Nephron progenitor cell (in vitro differentiated cells): ENCODE data around the gene PEA15.
A peak's percentile ranks its signal among the peaks of the same experiment; 100 is the strongest.

Source experiments
- DNase-seq: peaks from one replicate; pipeline ENCODE4 v3.0.0; 2021
- H3K27ac Mint-ChIP-seq: 2 replicates; pipeline ENCODE4 v1.8.0; 2021; ENCODE audit warnings: mild to moderate bottlenecking, moderate library complexity, mixed read lengths
- H3K27me3 Mint-ChIP-seq: 2 replicates; pipeline ENCODE4 v1.8.0; 2021; ENCODE audit warnings: mild to moderate bottlenecking, low read depth, mixed read lengths; ENCODE audit not compliant: poor library complexity
- H3K36me3 Mint-ChIP-seq: 2 replicates; pipeline ENCODE4 v1.8.0; 2021; ENCODE audit warnings: low read depth, mixed read lengths
- H3K4me1 Mint-ChIP-seq: 2 replicates; pipeline ENCODE4 v1.8.0; 2021; ENCODE audit warnings: mixed read lengths
- H3K4me3 Mint-ChIP-seq: 2 replicates; pipeline ENCODE4 v1.8.0; 2021; ENCODE audit warnings: mild to moderate bottlenecking, moderate library complexity, mixed read lengths
- H3K9me3 Mint-ChIP-seq: 2 replicates; pipeline ENCODE4 v1.8.0; 2021; ENCODE audit warnings: mild to moderate bottlenecking, moderate library complexity, mixed read lengths
- TF ChIP-seq, protein P1 (sequence below): fragments of 200-600 bp; sonication (generic); IDR thresholded peaks from 2 replicates; pipeline ENCODE4 v1.5.0; 2021; ENCODE audit warnings: antibody characterized with exemption

Gene PEA15

DNA sequence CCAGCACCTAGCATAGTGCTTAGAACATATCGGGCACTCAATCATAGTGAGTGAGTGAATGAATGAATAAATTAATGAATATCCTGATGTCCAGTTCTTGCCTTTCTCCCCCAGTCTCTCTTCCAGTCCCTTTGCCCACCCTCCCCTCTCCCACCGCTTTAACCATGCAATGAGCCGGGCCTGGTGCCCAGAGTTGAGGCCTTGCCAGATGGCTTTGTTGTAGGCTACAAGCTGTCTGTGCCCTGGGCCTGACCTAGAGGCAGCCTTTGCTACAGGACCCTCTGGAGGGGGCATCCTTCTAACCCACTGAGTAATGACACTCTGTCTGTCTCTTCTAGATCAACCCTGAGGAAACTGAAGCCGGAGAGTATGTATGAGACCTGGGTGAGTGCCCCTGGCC is 8.0 kb upstream of the PEA15 start:
- Mint-ChIP-seq H3K27me3 (peaks cover 5% of the 10 kb centered on the region), H3K4me1 (no peaks in the 10 kb centered on the region), H3K36me3 (no peaks in the 10 kb centered on the region), H3K9me3 (no peaks in the 10 kb centered on the region), H3K4me3 (no peak overlapping the region), H3K27ac (no peak overlapping the region)
- DNase-seq: no peak
- TF ChIP-seq, protein P1, sequence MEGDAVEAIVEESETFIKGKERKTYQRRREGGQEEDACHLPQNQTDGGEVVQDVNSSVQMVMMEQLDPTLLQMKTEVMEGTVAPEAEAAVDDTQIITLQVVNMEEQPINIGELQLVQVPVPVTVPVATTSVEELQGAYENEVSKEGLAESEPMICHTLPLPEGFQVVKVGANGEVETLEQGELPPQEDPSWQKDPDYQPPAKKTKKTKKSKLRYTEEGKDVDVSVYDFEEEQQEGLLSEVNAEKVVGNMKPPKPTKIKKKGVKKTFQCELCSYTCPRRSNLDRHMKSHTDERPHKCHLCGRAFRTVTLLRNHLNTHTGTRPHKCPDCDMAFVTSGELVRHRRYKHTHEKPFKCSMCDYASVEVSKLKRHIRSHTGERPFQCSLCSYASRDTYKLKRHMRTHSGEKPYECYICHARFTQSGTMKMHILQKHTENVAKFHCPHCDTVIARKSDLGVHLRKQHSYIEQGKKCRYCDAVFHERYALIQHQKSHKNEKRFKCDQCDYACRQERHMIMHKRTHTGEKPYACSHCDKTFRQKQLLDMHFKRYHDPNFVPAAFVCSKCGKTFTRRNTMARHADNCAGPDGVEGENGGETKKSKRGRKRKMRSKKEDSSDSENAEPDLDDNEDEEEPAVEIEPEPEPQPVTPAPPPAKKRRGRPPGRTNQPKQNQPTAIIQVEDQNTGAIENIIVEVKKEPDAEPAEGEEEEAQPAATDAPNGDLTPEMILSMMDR: no peak

DNA sequence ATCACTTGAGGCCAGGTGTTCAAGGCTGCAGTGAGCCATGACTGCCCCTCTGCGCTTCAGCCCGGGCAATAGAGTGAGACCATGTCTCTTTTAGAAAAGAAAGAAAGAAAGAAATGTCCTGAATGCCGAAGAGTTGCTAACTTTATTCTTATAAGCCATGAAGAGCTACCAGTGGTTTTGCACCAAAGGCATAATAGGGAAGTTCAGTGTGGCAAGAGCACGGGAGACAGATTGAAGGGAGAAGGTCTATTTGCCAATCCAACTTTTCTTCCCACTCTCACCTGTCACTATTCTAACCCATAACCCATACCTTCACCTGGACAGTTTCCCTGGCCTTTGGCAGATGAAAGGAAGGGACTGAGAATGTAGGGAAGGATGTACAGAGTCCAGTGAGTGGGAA is 4.4 kb upstream of the PEA15 start:
- H3K9me3 Mint-ChIP-seq: no peaks in the 10 kb centered on the region
- TF ChIP-seq, protein P1: no peak
- no peak overlapping the region for H3K4me3 Mint-ChIP-seq
- H3K36me3 Mint-ChIP-seq: no peaks in the 10 kb centered on the region
- peaks cover 11% of the 10 kb centered on the region for H3K4me1 Mint-ChIP-seq
- H3K27me3 Mint-ChIP-seq: peaks cover 8% of the 10 kb centered on the region
- no peak overlapping the region for H3K27ac Mint-ChIP-seq
- DNase-seq: no peak

DNA sequence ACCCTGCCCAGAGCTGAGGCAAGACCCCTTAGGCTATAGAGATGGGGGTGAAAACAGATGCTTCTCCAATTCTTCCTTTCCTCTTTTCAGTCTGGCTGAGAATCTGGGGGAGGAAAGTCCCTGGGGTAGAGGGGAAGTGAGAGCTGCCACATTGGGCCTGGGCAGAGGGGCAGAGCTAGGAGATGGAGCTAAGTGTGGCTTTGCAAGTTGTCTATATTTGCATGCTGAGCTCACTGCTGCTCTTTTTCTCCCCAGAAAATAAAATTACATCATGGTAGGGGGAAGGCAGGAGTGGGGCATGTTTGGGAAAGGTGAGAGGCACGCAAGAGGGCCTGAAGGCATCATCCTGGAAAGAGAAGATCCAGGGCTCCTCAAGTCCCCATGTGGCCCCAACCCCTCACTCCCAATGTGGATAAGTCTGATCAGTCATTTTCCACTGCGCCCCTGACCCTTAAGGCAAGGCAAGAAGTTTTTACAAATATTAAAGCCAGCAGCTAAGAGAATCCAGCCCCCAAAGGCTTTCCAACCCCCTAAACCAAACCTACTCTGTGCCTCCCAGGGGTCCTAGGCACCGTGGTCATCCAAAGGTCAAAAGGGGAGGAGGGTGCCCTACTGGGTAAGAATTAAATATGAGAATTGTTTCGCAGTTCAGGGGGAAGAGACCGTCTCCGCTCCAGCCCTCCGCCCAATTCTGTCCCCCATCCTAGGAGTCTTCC is 500 bp upstream of the PEA15 start:
- H3K27ac Mint-ChIP-seq: no peak overlapping the region
- peaks cover 5% of the 10 kb centered on the region for H3K27me3 Mint-ChIP-seq
- H3K4me1 Mint-ChIP-seq: peaks cover 49% of the 10 kb centered on the region
- TF ChIP-seq, protein P1: no peak
- no peaks in the 10 kb centered on the region for H3K36me3 Mint-ChIP-seq
- H3K9me3 Mint-ChIP-seq: no peaks in the 10 kb centered on the region
- no peak for DNase-seq
- H3K4me3 Mint-ChIP-seq: peak overlapping the region; percentile 90

DNA sequence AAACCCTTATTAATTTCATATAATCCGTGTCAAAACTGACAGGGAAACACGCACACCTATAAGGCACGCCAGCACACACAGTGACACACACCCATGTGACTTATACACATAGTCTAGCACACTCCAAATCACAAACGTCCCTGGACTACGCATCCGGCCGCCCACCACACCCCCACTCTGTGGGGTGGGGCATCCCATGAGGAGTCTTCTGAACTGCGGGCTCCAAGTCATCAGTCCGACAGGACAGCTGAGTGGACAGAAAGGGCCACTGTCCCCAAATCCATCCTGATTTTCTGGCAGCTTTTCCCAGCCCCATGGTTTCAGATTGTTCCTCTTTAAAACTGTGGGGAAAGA is 829 bp downstream of the PEA15 start:
- Mint-ChIP-seq H3K27me3 (peaks cover 5% of the 10 kb centered on the region), H3K4me3 (peak overlapping the region; percentile 90), H3K27ac (peak overlapping the region; percentile 23), H3K4me1 (peaks cover 59% of the 10 kb centered on the region), H3K36me3 (no peaks in the 10 kb centered on the region), H3K9me3 (no peaks in the 10 kb centered on the region)
- TF ChIP-seq, protein P1: no peak
- no peak for DNase-seq

DNA sequence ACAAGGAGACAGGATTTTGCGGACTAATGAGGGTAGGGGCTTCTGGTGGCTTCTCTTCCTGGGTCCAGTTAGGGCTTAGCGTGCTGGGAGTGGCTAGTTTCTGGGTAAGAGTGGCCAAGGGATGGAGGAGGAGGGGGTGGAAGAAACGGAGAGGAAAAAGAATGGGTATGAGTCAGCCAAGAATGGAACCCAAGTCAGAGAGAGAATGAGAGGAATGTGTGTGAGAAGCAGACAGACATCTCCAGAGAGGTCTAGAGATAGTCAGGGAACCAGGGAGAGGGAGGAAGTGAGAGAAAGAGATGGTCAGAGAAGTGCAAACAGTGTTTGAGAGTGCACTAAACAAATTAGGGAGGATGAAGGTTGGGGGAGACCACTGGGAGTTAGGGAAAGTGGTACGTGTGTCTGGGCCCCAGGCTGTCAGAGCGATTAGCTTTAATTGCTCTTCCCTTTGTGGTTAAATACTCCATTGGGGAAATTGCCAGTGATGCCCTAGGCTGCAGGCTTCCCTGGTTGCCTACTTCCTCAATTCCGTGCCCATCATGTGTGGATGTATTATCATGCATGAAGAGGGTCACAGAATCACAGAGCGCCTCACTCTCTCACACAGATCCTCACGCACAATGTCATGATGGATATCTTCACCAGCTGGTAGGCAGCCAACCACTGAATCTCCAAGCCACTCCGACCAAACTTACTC is 1.4 kb downstream of the PEA15 start:
- peaks cover 63% of the 10 kb centered on the region for H3K4me1 Mint-ChIP-seq
- TF ChIP-seq, protein P1: no peak
- peak overlapping the region; percentile 90 for H3K4me3 Mint-ChIP-seq
- H3K9me3 Mint-ChIP-seq: no peaks in the 10 kb centered on the region
- peaks cover 5% of the 10 kb centered on the region for H3K36me3 Mint-ChIP-seq
- H3K27ac Mint-ChIP-seq: no peak overlapping the region
- DNase-seq: no peak
- peaks cover 5% of the 10 kb centered on the region for H3K27me3 Mint-ChIP-seq
